ENCODE results near the gene CD81.

- TF ChIP-seq CTCF (IDR thresholded peaks at IDR 0.05) (no peak), POLR2A (IDR thresholded peaks at IDR 0.05) (no peak)
Measured at GRCh38 chr11:2393111-2393868, 16.2 kb downstream of the CD81 start.
